Middle frontal gyrus (tissue), 1 donor: ENCODE measurements around the gene YTHDF1.

Source experiments
- DNase-seq: peaks from one replicate; pipeline ENCODE4 v3.0.0-alpha.2; 2015; ENCODE audit warnings: low spot score; ENCODE audit errors: extremely low spot score

Gene YTHDF1

GRCh38 chr20:63186528-63187316 is 29.2 kb downstream of the YTHDF1 start:
- DNase-seq, result no peak

GRCh38 chr20:63186084-63186483 is 29.8 kb downstream of the YTHDF1 start:
- no peak for DNase-seq

GRCh38 chr20:63185215-63185796 is 30.6 kb downstream of the YTHDF1 start:
- DNase-seq, result no peak

GRCh38 chr20:63183422-63184146 is 32.3 kb downstream of the YTHDF1 start:
- DNase-seq, result no peak

- no peak for DNase-seq
These were observed 33.0 kb downstream of the YTHDF1 start for GRCh38 chr20:63182946-63183415.

- no peak for DNase-seq
These were observed 33.5 kb downstream of the YTHDF1 start for GRCh38 chr20:63182425-63182824.

- DNase-seq, result no peak
These were observed 34.7 kb downstream of the YTHDF1 start for GRCh38 chr20:63181226-63181625.

- DNase-seq, result no peak
These were observed 35.3 kb downstream of the YTHDF1 start for GRCh38 chr20:63180569-63181185.

- no peak for DNase-seq
These were observed 36.0 kb downstream of the YTHDF1 start for GRCh38 chr20:63179687-63180568.

GRCh38 chr20:63178889-63179686 is 36.8 kb downstream of the YTHDF1 start:
- no peak for DNase-seq

GRCh38 chr20:63178446-63178820 is 37.5 kb downstream of the YTHDF1 start:
- no peak for DNase-seq

- no peak for DNase-seq
These were observed 38.0 kb downstream of the YTHDF1 start for GRCh38 chr20:63177785-63178445.

- peak; percentile 31 for DNase-seq
These were observed 38.7 kb downstream of the YTHDF1 start for GRCh38 chr20:63177134-63177784.

- no peak for DNase-seq
These were observed 39.4 kb downstream of the YTHDF1 start for GRCh38 chr20:63176427-63177133.

GRCh38 chr20:63176034-63176426 is 39.9 kb downstream of the YTHDF1 start:
- no peak for DNase-seq

- DNase-seq, result no peak
These were observed 40.7 kb downstream of the YTHDF1 start for GRCh38 chr20:63175038-63175895.

GRCh38 chr20:63174309-63175037 is 41.5 kb downstream of the YTHDF1 start:
- no peak for DNase-seq
